Fibroblast of gingiva (primary cell): ENCODE measurements around the gene HBQ1.
"Not testable (repeated sequence)": the region's sequence is repeated elsewhere in the genome, so short reads cannot be mapped to it uniquely, and the experiment has no call there.

Experiments
- DNase-seq: peaks from one replicate; pipeline ENCODE4 v3.0.0-alpha.2; 2011; ENCODE audit warnings: low read depth

HBQ1 gene

DNA sequence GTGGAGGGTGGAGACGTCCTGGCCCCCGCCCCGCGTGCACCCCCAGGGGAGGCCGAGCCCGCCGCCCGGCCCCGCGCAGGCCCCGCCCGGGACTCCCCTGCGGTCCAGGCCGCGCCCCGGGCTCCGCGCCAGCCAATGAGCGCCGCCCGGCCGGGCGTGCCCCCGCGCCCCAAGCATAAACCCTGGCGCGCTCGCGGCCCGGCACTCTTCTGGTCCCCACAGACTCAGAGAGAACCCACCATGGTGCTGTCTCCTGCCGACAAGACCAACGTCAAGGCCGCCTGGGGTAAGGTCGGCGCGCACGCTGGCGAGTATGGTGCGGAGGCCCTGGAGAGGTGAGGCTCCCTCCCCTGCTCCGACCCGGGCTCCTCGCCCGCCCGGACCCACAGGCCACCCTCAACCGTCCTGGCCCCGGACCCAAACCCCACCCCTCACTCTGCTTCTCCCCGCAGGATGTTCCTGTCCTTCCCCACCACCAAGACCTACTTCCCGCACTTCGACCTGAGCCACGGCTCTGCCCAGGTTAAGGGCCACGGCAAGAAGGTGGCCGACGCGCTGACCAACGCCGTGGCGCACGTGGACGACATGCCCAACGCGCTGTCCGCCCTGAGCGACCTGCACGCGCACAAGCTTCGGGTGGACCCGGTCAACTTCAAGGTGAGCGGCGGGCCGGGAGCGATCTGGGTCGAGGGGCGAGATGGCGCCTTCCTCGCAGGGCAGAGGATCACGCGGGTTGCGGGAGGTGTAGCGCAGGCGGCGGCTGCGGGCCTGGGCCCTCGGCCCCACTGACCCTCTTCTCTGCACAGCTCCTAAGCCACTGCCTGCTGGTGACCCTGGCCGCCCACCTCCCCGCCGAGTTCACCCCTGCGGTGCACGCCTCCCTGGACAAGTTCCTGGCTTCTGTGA lies 3.5 kb upstream of the HBQ1 start, which contains the start of gene HBA1:
HBA1 (plus strand) TSS at position 204 of the 906 bp plus-strand sequence; CDS start at position 241, 37 bp downstream.
- not testable (repeated sequence) for DNase-seq

DNA sequence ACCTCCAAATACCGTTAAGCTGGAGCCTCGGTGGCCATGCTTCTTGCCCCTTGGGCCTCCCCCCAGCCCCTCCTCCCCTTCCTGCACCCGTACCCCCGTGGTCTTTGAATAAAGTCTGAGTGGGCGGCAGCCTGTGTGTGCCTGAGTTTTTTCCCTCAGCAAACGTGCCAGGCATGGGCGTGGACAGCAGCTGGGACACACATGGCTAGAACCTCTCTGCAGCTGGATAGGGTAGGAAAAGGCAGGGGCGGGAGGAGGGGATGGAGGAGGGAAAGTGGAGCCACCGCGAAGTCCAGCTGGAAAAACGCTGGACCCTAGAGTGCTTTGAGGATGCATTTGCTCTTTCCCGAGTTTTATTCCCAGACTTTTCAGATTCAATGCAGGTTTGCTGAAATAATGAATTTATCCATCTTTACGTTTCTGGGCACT lies 2.9 kb upstream of the HBQ1 start:
- DNase-seq, result no peak

DNA sequence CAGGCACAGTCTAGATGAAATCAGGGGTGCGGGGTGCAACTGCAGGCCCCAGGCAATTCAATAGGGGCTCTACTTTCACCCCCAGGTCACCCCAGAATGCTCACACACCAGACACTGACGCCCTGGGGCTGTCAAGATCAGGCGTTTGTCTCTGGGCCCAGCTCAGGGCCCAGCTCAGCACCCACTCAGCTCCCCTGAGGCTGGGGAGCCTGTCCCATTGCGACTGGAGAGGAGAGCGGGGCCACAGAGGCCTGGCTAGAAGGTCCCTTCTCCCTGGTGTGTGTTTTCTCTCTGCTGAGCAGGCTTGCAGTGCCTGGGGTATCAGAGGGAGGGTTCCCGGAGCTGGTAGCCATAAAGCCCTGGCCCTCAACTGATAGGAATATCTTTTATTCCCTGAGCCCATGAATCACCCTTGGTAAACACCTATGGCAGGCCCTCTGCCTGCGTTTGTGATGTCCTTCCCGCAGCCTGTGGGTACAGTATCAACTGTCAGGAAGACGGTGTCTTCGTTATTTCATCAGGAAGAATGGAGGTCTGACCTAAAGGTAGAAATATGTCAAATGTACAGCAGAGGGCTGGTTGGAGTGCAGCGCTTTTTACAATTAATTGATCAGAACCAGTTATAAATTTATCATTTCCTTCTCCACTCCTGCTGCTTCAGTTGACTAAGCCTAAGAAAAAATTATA lies 2.1 kb upstream of the HBQ1 start:
- no peak for DNase-seq

DNA sequence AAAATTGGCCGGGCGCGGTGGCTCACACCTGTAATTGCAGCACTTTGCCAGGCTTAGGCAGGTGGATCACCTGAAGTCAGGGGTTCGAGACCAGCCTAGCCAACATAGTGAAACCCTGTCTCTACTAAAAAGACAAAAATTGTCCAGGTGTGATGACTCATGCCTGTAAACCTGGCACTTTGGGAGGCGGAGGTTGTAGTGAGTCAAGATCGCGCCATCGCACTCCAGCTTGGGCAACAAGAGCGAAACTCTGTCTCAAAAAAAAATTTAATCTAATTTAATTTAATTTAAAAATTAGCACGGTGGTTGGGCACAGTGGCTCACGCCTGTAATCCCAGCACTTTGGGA lies 1.6 kb upstream of the HBQ1 start:
- DNase-seq, result no peak

DNA sequence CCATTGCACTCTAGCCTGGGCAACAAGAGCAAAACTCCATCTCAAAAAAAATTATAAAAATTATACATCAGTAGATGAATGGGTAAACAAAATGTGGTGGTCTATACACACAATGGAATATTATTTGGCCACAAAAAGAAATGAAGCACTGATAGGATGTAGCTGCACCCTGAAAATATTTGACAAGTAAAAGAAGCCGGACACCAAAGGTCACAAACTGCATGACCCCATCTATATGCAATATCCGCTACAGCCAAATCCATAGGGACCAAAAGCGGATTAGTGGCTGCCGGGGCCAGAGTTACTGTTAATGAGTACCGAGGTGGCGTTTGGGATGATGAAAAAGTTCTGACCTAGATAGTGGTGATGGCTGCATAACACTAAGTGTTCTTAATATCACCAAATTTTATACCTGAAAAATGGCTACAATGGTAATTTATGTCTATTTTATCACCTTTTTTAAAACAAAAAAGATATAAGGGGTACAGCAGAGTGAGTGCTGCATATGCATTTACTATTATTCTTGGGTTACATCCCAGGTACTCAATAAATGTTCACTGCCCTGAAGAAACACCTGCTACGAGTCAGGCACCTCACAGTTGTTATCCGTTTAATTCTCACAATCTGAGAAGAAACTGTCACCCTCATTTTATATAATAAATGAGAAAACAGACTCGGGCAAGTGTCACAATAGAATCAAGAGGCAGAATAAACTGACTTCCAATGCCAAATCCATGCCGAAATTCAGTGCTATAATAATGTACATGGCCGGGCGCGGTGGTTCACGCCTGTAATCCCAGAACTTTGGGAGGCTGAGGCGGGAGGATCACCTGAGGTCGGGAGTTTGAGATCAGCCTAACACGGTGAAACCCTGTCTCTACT lies 807 bp upstream of the HBQ1 start:
- no peak for DNase-seq

DNA sequence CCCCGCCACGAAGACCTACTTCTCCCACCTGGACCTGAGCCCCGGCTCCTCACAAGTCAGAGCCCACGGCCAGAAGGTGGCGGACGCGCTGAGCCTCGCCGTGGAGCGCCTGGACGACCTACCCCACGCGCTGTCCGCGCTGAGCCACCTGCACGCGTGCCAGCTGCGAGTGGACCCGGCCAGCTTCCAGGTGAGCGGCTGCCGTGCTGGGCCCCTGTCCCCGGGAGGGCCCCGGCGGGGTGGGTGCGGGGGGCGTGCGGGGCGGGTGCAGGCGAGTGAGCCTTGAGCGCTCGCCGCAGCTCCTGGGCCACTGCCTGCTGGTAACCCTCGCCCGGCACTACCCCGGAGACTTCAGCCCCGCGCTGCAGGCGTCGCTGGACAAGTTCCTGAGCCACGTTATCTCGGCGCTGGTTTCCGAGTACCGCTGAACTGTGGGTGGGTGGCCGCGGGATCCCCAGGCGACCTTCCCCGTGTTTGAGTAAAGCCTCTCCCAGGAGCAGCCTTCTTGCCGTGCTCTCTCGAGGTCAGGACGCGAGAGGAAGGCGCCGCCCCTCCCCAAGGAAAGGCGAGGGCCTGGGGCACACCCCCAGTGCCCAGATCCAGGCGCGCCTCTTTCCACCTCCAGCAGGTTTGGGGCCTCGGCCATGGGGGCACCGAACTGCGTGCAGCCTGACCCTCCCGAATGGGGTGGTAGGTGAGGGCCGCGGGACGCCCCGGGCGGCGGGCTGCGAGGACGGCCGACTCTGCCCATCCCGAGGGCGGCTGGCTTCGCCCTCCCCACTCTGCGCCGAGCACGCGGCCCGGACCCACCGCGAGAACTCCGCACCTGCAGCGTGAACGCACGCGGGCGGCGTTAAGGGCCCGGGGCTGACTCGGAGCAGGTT lies 664 bp downstream of the HBQ1 start:
- DNase-seq, result peak; percentile 34

DNA sequence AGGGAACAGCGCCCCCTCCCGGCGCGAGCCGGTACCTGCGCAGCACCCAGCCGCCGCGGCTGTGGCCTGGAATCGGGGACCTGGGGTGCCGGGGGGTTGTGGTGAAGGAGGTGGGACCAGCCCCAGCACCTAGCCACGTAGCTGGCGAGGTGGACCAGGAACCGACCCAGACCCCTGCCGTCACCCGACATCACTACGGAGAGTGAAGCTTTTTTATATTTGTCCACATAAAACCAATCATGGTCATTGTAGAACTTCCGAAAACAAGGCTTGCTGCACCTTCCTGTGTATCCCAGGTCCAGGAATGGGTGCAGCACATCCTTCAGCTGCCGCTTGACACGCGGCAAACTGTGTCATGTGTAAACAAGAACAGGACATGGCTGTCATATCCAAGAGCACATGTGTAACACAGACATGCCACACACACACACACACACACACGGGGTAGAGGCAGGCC lies 1.3 kb downstream of the HBQ1 start:
- no peak for DNase-seq

DNA sequence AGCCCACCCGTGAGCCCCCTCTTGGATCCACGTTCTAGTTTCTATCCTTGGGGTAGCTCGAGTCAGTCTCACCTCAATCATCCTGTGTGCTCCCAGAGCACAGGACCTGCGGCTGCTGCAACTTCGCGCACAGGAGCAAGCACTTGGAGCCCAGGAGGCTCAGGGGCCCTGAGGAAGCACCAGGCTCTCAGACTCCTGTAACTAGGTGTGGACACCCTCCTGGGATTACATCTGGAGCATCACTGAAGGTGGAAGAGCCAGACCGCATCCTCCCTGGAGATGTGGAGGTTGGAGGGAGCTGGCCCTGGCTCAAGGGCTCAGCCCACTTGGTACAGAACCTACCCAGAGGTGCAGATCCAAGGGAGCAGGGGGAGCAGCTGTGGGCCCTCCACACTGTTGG lies 2.7 kb downstream of the HBQ1 start:
- no peak for DNase-seq

DNA sequence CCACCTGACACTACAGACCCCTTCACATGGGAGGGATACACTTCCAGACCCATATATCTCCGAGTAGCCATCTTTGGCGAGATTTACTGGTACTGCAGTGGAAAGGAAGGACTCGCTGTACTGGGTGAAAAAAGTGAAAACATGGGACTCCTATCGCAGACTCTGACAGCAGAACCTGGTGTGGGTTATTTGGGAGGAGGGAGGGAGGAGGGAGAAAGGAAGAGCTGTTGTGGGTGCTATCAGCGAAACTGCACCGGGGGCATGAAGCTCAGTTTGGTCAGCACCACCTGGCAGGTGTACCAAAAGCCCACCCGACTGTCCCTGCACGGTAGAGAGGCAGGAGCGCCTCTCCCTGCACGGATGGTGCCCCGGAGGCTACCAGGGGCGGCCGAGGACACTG lies 5.0 kb downstream of the HBQ1 start:
- no peak for DNase-seq

DNA sequence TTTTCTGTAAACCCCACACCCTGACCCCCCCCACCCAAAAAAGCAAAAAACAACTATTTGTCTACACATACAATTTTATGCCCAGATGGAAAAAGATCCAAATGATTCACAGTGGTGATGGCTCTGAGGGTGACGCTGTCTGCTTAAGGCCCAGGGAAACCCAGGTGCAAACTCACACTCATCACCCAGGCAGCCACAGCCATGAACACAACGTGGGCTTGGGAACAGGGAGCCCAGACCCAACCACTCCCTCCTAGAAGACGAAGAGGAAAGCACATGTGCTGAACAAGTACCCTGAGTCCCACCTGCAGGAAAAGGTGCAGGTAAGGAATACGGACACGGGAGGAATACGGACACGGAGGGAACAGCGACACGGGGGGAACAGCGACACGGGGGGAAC lies 5.4 kb downstream of the HBQ1 start:
- DNase-seq, result no peak

DNA sequence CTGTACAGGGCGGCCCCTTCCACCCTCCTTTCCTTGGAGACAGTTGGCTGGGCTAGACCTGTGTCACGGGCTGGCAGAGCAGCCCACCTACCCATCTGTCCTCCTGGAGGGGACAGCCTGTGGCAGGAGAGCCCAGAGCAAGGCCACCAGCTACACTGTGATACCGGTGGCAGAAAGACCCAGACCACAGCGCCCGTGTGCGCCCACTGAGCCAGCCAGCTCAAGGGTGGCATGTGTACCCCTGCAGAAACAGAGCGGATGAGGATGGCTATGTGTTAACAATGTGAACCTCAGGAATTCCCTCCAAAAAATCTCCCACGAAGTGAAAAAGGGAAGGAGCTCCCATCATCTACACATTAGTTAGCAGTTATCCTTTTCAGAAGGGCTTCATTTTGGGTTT lies 7.1 kb downstream of the HBQ1 start:
- no peak for DNase-seq

DNA sequence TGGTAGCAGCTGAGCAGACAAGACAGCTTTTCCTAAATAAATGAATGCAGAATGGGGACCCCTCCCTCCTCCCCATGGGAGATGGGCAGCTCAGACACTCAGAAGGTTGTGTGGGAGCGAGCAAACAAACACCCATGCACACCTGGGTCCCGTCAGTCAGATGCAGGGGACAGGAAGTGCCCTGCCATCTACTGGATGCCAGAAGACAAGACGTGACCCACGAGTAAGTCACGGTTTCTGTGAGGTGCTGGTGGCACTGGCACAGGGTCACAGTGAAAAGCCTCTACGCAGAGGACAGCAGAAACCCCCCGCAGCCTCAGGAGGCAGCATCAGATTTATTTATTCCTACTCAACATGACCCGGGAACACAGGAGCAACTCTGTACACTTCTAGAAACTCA lies 8.4 kb downstream of the HBQ1 start:
- DNase-seq, result no peak

DNA sequence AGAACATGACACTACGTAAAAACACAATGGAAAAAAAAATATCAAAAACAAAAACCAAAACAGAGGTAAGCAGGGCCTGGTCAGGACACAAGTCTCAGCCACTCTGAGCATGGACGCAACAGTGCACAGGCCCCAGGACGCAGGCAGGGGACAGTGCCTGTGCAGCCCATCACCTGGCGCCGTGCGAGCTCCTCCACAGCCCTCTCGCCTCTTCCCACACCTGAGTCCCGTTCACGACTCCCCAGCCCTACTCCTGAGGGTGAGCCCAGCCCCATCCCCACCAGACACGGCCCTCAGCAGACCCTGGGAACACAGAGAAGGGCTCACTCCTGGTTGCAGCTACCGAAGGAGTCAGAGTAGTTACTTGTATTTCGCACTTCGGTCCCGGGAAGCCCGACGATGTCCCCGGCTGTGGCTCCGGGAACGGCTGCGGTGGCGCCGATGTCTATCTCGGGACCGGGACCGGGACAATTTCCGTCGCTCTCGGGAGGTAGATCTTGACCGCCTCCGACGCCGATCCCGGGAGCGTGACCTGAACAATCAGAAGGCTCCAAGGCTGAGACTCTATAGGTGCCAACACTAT lies 9.4 kb downstream of the HBQ1 start:
- no peak for DNase-seq

DNA sequence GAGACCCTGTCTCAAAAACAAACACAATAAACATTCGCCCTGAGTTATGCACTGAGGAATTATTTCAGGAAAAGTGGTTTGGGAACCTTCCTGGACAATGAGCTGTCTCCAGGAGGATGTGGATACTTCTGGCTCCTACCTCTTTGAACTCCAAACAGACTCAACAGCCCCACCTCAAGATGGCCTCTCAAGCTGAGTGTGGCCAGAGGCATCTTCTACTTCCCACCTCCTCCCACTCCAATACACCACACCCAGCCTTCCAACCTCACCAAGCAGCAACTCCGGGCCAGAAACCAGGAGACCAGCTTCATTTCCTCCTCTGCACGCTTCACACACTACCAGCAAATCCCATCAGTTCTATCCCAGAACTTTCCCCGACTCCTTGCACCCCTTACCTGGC lies 11.6 kb downstream of the HBQ1 start:
- DNase-seq, result no peak

DNA sequence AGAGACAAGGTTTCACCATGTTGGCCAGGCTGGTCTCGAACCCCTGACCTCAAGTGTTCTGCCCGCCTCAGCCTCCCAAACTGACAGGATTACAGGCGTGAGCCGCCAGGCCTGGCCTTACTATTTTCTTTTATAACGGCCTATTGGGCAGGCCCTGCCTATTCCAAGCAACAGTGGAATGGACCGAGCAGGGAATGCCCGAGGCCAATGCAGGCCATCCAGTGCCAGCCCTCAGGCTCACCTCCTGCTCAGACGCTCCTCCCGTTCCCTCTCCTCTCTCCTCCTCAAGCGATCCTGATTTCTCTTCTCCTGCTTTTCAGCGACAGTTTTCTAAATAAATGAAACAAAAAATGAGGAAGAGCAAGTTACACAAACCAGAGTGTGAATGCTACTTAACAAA lies 12.4 kb downstream of the HBQ1 start:
- no peak for DNase-seq

DNA sequence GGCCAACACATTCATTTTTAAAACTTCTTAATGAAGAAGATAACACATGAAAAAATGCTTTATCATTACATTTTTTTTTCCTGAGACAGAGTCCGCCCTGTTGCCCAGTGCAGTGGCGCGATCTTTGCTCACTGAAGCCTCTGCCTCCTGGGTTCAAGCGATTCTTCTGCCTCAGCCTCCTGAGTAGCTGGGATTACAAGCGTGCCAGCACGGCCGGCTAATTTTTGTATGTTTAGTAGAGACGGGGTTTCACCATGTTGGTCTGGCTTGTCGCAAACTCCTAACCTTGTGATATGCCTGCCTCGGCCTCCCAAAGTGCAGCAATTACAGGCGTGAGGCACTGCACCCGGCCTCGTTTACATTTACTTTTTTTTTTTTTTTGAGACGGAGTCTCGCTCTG lies 13.2 kb downstream of the HBQ1 start:
- no peak for DNase-seq

DNA sequence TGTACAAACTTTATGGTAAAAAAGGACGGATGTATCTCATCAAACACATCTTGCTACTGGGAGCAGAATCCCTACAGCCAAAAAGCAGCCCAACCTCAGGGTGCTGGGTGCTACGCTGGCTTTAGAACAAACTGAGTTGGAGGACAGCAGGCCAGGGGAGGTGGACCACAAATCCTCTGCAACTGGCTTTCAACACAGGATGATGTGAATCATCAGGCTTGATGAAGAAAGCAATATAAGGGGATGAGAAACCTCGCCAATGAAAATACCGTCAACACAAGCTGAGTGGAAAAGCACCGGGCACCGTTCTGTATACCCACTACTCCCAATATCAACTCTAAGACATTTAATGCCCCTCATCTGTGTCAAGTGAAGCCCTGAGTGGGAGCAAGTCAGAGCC lies 14.3 kb downstream of the HBQ1 start:
- peak; percentile 21 for DNase-seq

DNA sequence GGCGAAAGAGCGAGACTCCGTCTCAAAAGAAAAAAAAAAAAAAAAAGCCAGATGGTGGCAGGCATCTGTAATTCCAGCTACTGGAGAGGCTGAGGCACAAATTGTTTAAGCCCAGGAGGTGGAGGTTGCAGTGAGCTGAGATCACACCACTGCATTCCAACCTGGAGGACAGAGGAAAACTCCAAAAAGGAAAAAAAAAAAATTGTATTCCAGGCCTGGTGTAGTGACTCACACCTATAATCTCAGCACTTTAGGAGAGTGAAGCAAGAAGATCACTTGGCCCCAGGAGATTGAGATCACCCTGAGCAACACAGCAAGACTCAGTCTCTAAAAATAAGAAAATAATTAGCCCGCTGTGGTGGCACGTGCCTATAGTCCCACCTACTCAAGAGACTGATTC lies 20.1 kb downstream of the HBQ1 start:
- peak; percentile 32 for DNase-seq

DNA sequence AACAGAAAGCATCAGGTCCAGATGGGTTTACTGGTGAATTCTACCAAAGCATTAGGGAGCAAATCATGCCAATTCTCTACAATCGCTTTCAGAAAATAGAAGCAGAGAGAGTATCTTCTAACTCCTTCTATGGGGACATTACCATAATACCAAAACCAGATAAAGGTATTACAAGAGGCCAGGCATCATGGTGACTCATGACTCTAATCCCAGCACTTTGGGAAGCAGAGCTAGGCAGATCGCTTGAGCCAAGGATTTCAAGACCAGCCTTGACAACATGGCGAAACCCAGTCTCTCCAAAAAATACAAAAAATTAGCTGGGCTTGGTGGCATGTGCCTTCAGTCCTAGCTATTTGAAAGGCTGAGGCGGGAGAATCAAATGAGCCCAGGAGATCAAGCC lies 23.0 kb downstream of the HBQ1 start:
- no peak for DNase-seq

DNA sequence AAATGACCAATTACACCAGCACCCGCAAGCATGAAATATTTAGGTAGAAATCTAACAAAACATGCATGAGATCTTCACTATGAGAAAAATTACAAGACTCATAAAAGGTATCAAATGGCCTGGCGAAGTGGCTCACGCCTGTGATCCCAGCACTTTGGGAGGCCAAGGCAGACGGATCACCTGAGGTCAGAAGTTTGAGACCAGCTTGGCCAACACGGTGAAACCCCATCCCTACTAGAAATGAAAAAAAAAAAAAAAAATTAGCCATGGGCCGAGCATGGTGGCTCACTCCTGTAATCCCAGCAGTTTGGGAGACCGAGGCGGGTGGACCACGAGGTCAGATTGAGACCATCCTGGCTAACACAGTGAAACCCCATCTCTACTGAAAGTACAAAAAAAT lies 23.8 kb downstream of the HBQ1 start:
- DNase-seq, result not testable (repeated sequence)

DNA sequence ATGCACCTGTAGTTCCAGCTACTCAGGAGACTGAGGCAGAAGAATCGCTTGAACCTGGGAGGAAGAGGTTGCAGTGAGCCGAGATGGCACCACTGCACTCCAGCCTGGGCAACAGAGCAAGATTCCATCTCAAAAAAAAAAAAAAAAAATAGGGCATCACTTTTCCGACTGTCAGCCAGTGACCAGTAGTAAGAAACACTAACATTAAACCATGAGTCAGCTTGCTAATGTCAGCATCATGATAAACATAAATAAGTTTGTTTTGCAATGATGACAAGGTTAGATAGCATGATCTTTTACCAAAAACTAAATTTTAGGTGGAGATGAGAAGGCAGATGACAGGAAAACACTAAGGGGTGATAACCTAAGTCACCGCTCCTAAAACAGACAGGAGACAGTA lies 29.1 kb downstream of the HBQ1 start:
- not testable (repeated sequence) for DNase-seq
